Fibroblast of pulmonary artery (primary cell): ENCODE measurements around the gene IL21R.
A peak's percentile ranks its signal among the peaks of the same experiment; 100 is the strongest.

ENCODE experiments used
- DNase-seq: peaks from one replicate; pipeline ENCODE4 v3.0.0-alpha.2; 2010; ENCODE audit warnings: low read depth
- H3K4me3 ChIP-seq: replicated peaks from 2 replicates; pipeline ENCODE4 v1.5.1; 2011; ENCODE audit warnings: low read depth, mild to moderate bottlenecking, control low read depth, low read length, moderate library complexity
- CTCF ChIP-seq: IDR thresholded peaks from 2 replicates; pipeline ENCODE4 v1.5.1; 2011; ENCODE audit warnings: mild to moderate bottlenecking, control low read depth, low read length, inconsistent platforms; ENCODE audit errors: missing control alignments

The IL21R gene

GRCh38 chr16:27475561-27475960, 73.6 kb downstream of the IL21R start:
- TF ChIP-seq CTCF = no peak
- H3K4me3 ChIP-seq = no peak overlapping the region
- peak; percentile 80 for DNase-seq

- DNase-seq = no peak
- H3K4me3 ChIP-seq = no peak overlapping the region
- TF ChIP-seq CTCF = no peak
These were observed 74.3 kb downstream of the IL21R start for GRCh38 chr16:27476240-27476639.

DNA sequence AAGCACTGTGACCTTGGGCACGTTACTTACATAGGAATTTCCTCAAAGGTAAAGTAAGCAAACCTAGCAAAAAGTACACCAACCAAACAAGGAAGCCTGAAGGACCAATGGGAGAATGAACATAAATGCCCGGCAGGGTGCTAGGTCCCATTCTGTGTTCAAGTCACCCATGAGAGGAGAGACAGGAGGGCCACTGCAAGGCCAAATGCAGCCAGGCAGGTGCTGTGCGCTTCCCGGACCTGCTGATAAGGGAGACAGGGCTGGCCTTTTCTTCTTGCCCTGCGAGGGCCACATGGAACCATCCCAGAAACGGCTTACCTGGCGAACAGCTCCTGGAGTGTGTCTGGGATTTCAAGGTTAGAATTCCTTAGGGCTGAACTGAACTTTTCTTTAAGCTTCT, 78.8 kb downstream of the IL21R start:
- DNase-seq = no peak
- H3K4me3 ChIP-seq = no peak overlapping the region
- TF ChIP-seq CTCF = no peak

DNA sequence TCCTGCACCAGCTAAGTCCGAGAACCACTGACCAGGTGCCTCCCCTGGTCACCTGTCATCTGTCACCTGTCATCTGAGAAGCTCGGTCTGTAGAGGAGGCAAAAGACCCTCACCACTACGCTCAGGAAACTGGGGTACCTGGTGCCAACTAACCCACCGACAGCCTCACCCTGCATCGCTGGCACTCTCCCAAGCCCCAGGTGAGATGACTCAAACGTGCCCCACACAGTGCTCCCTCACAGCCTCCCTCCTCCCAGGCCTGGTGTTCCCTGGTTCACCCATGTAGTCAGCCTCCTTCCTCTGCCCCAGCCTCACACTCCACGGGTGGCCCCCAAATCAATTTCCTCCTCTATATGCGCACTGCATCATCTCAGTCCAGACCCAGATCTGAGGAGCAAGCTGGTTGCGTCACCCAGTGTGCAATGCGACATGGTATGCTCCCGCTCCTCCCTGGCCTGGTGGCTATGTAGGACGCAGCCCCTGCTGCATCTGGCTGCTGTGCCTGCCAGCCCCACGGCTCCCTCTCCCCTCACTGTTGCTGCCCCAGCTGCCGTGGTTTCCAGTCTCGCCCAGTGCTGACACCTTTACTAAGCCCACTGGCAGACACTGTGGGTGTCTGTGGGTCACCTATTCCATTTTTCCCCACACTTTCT, 79.4 kb downstream of the IL21R start:
- DNase-seq = no peak
- TF ChIP-seq CTCF = no peak
- H3K4me3 ChIP-seq = no peak overlapping the region

DNA sequence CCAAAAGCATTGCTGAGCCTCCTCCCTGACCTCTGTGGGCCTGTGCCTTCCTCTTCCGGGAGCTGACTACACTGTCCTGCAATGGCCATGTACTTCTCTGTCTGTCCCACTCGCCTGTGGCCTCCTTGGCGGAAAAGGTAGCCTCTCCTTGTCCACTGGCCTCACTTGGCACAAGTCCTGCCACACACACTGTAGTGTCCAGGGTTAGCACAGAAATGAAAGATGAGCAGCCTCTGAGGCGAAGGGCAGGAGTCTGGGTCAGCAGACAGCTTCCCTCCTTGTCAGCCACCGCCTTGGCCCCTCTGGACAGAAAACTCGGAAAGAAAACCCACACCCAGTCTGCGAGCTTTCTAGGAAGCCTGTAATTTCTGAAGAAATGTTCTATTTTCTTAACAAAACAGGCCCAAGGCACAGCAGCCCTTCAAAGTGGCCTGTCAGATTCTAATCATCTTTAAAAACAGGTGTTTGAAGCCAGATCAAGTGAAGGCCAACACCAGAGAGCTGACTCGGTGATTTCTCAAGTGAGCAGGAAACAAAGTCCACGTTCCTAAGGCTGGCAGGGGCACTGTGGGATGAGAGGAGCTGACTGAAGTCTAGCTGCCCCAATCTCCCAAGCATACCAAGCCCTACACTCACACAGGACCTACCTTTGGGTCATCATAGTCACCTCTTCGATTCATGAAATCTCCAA, 80.6 kb downstream of the IL21R start:
- no peak for DNase-seq
- H3K4me3 ChIP-seq = no peak overlapping the region
- no peak for TF ChIP-seq CTCF

DNA sequence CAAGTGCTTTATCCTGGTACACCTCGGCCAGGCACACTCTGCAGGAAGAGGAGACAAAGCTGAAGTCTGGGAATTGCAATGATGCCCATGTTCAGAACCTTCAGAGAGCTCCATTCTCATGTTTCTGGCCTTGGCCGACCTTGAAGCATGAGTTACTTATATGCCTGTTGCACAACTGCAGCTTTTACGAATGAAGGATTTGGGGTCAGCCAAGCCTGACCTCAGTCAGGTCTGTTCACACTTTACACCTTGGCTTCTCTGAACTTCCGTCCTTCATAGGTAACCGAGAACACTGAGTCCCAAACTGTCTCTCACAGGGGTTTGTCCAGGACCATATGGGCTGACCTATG, 81.1 kb downstream of the IL21R start:
- no peak for DNase-seq
- no peak overlapping the region for H3K4me3 ChIP-seq
- no peak for TF ChIP-seq CTCF

DNA sequence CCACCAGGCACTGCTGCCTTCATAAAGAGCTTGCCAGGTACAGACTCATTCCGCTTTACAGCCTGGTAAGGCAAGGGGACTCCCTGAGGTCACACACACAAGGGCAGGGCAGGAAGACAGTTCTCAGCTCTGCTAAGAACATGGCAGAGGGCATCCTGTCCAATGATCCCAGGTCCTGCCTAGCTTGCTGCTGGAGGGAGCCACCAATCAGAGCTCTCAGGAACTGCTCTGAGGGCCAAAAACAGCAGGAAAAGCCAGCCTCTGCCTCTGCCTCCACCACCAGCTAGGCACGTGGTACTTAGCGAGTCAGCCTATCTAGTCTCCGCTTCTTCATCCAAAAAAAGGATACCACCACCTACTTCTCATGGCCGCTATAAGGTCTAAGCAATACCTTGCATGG, 81.7 kb downstream of the IL21R start:
- H3K4me3 ChIP-seq = no peak overlapping the region
- no peak for DNase-seq
- TF ChIP-seq CTCF = no peak
